H1 (cell line): ENCODE measurements around the gene EFCAB13.

ENCODE experiments used
- EZH2 ChIP-seq: fragments of 200-600 bp; sonication (generic); IDR thresholded peaks from 2 replicates; pipeline ENCODE4 v1.7.1; 2012; ENCODE audit warnings: low read depth, mild to moderate bottlenecking, moderate library complexity, low read length, inconsistent platforms; ENCODE audit not compliant: severe bottlenecking
- GABPA ChIP-seq: IDR thresholded peaks from 2 replicates; pipeline ENCODE4 v1.6.1; 2011; ENCODE audit warnings: mild to moderate bottlenecking, low read length, moderate library complexity, borderline replicate concordance; ENCODE audit not compliant: insufficient read depth
- JUN ChIP-seq: IDR thresholded peaks from 2 replicates; pipeline ENCODE4 v1.6.1; 2011; ENCODE audit warnings: low read depth, mild to moderate bottlenecking, improper control_type of control experiment, low read length
- JUND ChIP-seq: IDR thresholded peaks from 2 replicates; pipeline ENCODE4 v1.6.1; 2011; ENCODE audit warnings: mild to moderate bottlenecking, improper control_type of control experiment, low read length
- TF ChIP-seq, protein P1 (sequence below), 3 experiments: IDR thresholded peaks; 1 replicate in 2 of 3; 2 replicates in 1 of 3; pipeline versions ENCODE4 v1.5.1 to v1.6.1; 2011; ENCODE audit warnings: low read length in 3 of 3, mild to moderate bottlenecking in 3 of 3, inconsistent platforms in 2 of 3, low read depth in 1 of 3, moderate library complexity in 1 of 3; ENCODE audit not compliant: insufficient read depth in 1 of 3; ENCODE audit errors: control extremely low read depth in 1 of 3
- TF ChIP-seq, protein P2 (sequence below): IDR thresholded peaks from 2 replicates; pipeline ENCODE4 v1.6.1; 2011; ENCODE audit warnings: low read length, improper control_type of control experiment

DNA sequence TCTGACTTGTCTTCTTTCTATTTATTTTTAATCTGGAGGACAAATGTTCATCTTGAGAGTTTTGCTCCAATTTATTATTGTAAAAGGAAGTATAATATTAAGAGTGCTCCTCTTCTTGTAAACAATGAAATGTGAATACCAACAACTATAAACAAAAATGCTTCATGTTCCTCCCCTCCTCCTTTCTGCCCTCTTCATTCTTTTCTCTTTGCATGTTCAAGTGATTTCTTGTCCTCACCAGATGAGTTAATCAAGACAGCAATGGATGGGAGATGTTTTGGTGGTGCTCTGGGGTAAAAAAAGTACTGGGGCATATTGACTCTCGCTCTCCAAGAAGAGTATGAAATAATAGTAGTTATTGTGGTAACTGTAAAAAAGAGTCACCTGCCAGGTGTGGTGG is 45.8 kb upstream of the EFCAB13 start:
- TF ChIP-seq, protein P1, sequence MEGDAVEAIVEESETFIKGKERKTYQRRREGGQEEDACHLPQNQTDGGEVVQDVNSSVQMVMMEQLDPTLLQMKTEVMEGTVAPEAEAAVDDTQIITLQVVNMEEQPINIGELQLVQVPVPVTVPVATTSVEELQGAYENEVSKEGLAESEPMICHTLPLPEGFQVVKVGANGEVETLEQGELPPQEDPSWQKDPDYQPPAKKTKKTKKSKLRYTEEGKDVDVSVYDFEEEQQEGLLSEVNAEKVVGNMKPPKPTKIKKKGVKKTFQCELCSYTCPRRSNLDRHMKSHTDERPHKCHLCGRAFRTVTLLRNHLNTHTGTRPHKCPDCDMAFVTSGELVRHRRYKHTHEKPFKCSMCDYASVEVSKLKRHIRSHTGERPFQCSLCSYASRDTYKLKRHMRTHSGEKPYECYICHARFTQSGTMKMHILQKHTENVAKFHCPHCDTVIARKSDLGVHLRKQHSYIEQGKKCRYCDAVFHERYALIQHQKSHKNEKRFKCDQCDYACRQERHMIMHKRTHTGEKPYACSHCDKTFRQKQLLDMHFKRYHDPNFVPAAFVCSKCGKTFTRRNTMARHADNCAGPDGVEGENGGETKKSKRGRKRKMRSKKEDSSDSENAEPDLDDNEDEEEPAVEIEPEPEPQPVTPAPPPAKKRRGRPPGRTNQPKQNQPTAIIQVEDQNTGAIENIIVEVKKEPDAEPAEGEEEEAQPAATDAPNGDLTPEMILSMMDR (IDR thresholded peaks at IDR 0.05; ENCODE audit: control extremely low read depth in 1 of 3, insufficient read depth in 1 of 3, low read depth in 1 of 3, low read length in 3 of 3) = no peak
- TF ChIP-seq, protein P2, sequence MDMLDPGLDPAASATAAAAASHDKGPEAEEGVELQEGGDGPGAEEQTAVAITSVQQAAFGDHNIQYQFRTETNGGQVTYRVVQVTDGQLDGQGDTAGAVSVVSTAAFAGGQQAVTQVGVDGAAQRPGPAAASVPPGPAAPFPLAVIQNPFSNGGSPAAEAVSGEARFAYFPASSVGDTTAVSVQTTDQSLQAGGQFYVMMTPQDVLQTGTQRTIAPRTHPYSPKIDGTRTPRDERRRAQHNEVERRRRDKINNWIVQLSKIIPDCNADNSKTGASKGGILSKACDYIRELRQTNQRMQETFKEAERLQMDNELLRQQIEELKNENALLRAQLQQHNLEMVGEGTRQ = no peak
- TF ChIP-seq JUND = no peak
- no peak for TF ChIP-seq EZH2
- no peak for TF ChIP-seq GABPA
- no peak for TF ChIP-seq JUN
